Measurements from ENCODE around the gene RYR1.
A peak's percentile ranks its signal among the peaks of the same experiment; 100 is the strongest.
"Not testable (repeated sequence)": the region's sequence is repeated elsewhere in the genome, so short reads cannot be mapped to it uniquely, and the experiment has no call there.

RYR1 gene

GRCh38 chr19:38496116-38496515, 62.6 kb downstream of the RYR1 start:
- no peak for DNase-seq

DNA sequence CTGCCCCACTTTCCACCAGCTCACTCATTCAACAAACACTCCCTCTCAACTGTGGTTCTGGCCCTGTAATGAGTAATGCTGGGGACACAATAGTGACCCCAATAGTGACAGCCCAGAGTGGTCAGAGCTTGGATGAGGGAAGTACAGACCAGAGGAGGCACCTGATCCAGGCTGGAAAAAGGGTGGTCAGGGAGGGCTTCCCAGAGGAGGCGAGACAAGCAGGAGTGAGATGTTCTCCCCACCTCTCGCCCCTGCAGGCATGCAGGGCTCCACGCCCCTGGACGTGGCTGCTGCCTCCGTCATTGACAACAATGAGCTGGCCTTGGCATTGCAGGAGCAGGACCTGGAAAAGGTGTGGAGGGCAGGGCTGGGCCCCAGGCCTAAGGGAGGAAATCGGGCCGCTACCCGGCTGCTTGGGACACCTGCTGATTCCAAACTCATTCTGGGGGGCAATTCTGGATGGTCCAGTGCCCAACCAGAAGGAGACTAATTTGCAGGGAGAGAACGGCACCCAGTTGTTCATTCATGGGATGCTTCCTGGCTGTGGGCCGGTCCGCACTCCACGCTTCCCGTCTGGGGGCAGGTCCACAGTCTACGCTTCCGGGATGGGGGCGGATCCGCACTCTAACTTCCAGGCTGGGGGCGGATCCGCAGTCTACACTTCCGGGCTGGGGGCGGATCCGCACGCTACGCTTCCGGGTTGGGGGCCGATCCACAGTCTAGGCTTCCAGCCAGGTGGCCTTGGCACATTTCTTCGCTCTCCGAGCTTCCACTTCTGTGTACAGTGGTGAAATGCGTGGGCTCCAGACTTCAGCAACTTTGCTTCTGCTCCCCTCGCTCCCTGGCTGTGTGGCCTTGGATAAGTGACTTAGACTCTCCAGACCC, 63.4 kb downstream of the RYR1 start:
- DNase-seq: no peak

DNA sequence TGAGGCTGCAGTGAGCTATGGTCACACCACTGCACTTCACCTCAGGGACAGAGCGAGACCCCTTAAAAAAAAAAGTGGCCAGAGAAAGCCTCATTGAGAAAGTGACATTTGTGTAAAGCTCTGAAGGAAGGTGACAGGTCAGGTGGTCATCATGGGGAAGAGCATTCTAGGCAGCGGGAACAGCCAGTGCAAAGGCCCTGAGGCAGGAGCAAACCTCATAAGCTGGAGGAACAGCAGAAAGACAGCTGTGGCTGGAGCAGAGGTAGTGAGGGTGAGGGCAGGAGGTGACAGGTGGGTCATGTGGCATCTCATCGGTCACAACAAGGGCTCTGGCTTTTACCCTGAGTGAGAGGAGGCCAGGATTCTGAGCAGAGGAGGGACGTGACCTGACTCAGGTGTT, 64.4 kb downstream of the RYR1 start:
- DNase-seq: no peak

GRCh38 chr19:38499532-38499931, 66.0 kb downstream of the RYR1 start:
- no peak for DNase-seq

DNA sequence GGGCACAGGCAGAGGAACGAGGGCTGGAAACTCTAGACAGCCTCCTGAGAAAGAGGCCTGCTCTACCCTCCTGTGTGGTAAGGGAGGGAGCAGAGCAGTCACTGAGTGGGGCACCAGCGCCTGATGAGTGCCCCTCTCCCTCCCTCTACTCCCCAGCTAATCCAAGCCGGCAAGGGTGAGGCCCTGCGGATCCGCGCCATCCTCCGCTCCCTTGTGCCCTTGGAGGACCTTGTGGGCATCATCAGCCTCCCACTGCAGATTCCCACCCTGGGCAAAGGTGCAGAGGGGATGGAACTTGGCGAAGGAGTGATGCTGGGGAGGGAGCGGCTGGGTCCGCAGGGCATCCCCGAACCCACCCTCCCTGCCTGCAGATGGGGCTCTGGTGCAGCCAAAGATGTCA, 67.0 kb downstream of the RYR1 start:
- DNase-seq: no peak

GRCh38 chr19:38502410-38503076, 69.1 kb downstream of the RYR1 start:
- no peak for DNase-seq

GRCh38 chr19:38503077-38503410, 69.6 kb downstream of the RYR1 start:
- DNase-seq: no peak

DNA sequence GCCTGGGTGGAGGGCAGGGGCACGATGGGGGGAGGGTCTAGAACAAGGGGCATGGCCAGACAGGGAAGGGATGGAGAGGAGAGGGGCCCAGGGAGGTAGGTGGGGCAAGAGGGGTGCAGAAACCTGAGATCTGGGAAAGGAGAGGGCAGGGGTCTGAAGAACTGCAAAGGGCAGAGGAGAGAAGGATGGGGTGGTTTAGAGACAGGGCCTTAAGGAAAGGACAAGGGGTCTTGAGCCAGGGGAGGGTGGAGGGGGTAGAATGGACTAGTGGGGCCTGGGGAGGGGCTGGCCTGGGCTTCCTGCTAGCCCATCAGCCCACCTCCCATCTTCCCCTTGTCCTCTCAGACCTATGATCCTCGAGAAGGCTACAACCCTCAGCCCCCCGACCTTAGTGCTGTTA, 72.5 kb downstream of the RYR1 start:
- no peak for DNase-seq

DNA sequence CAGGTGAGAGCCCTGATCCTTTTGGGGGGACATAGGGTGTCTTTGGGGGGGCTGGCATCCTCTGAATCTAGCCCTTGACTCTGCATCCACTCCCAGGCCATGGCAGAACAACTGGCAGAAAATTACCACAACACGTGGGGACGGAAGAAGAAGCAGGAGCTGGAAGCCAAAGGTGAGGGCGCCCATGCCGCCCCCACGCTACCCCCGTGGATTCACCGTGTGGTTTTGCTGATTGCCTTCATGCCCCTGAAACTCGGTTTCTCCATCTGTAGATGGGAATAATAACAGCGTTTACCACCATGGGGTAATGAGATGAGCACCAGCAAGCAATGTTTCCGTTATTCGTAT, 72.9 kb downstream of the RYR1 start:
- DNase-seq: no peak

DNA sequence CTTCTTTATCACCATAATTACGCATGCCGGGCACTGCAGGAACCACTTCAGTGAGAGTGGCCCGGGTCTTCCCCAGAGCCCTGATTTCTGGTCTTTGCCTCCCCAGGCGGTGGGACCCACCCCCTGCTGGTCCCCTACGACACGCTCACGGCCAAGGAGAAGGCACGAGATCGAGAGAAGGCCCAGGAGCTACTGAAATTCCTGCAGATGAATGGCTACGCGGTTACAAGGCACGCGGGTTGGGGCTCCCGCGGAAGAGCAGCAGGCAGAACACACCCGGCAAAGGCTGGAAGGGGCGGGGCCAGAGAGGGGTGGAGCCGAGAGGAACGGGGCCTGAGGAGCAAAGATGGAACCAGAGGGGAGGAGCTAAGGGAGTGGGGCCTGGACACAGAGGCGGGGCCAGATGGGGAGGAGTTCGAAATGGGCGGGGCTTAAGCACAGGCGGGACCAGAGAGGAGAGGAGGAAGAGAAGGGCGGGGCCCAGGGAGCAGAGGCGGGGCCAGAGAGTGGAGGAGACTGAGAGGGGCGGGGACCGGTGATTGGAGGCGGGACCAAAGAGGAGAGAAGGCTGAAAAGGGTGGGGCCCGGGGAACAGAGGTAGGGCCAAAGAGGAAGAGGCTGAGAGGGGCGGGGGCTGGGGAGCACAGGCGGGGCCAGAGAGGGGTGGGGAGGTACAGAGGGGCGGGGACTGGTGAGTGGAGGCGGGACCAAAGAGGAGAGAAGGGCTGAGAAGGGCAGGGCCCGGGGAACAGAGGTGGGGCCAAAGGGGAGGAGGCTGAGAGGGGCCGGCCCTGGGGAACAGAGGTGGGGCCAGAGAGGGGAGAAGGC, 73.4 kb downstream of the RYR1 start:
- peak; percentile 1 for DNase-seq

- no peak for DNase-seq
Observed at GRCh38 chr19:38507551-38508127, 74.1 kb downstream of the RYR1 start.

- DNase-seq: no peak
Observed at GRCh38 chr19:38508507-38508906, 75.0 kb downstream of the RYR1 start.

GRCh38 chr19:38509027-38509426, 75.5 kb downstream of the RYR1 start:
- no peak for DNase-seq

GRCh38 chr19:38511074-38511708, 77.7 kb downstream of the RYR1 start:
- no peak for DNase-seq

GRCh38 chr19:38512277-38512676, 78.8 kb downstream of the RYR1 start:
- DNase-seq: no peak

DNA sequence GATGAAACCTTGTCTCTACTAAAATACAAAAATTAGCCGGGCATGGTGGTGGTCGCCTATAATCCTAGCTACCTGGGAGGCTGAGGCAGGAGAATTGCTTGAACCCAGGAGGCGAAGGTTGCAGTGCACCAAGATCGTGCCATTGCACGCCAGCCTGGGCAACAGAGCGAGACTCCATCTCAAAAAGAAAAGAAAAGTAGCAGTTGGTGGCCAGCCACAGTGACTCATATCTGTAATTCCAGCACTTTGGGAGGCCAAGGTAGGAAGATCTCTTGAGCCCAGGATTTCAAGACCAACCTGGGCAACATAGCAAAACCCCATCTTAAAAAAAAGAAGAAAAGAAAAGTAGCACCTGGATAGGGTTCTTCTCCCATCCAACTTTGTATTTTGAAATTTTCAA, 79.7 kb downstream of the RYR1 start:
- not testable (repeated sequence) for DNase-seq

GRCh38 chr19:38513762-38514167, 80.3 kb downstream of the RYR1 start:
- no peak for DNase-seq

DNA sequence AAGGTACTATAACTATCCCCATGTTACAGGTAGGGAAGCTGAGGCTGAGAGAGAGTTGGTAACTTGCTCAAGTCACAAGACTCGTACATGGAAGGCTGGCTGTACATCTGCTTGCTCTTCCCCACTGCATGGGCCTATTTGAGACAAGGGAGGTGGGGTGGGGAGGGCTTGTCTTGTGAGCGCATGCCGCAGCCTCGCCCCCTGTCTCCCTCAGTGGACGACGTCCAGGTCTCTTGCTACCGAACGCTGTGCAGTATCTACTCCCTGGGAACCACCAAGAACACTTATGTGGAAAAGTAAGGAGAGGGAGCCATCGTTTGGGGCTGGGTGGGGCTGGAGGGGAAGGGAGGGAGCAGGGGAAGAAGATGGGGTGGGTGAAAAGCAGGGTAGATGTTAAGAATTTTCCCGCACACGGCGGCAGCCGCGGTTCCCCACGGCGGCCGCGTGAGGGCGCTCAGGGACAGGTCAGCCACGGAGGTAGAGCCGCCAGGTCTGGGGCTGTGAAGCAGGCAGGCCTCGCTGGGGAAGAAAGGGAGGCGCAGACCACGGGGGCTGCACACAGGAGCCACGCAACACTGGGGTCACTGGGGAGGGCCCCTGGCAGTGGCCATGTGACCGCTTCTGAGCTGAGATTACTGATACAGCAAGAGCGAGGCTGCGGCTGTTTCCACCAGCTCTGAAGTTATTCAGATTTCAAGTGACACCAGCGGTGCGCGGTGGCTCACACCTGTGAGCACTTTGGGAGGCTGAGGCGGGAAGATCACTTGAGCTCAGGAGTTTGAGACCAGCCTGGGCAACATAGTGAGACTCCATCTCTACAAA, 81.5 kb downstream of the RYR1 start:
- peak; percentile 50 for DNase-seq

GRCh38 chr19:38515896-38516295, 82.4 kb downstream of the RYR1 start:
- DNase-seq: no peak

GRCh38 chr19:38516802-38517201, 83.3 kb downstream of the RYR1 start:
- DNase-seq: no peak

DNA sequence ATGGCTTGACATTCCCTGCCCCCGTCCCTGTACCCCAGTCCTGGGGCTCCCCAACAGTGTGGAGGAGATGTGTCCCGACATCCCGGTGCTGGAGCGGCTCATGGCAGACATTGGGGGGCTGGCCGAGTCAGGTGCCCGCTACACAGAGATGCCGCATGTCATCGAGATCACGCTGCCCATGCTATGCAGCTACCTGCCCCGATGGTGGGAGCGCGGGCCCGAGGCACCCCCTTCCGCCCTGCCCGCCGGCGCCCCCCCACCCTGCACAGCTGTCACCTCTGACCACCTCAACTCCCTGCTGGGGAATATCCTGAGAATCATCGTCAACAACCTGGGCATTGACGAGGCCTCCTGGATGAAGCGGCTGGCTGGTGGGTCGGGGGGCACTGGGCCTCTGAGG, 83.8 kb downstream of the RYR1 start:
- DNase-seq: no peak

DNA sequence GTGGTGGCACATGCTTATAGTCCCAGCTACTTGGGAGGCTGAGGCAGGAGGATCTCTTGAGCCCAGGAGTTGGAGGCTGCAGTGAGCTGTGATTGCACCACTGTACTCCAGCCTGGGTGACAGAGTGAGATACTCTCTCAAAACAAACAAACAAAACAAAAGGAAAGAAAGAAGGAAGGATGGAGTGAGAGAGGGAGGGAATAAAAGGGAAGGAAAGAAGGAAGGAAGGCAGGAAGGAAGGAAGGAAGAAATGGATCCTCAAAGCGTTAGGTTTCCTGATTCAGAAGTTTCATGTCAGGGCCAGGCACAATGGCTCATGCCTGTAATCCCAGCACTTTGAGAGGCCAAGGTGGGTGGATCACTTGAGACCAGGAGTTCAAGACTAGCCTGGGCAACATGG, 84.5 kb downstream of the RYR1 start:
- not testable (repeated sequence) for DNase-seq
